Measurements from ENCODE around the gene C1RL.
"Not testable (repeated sequence)": the region's sequence is repeated elsewhere in the genome, so short reads cannot be mapped to it uniquely, and the experiment has no call there.

Gene C1RL

GRCh38 chr12:7059780-7060179, 49.2 kb downstream of the C1RL start:
- no peak overlapping the region for H3K4me3 Mint-ChIP-seq
- ATAC-seq (replicated peaks; ENCODE audit: extremely low read depth, poor library complexity, severe bottlenecking) (no peak), DNase-seq (ENCODE audit: low spot score in 2 of 2) (no peak)
- no peak overlapping the region for H3K27ac Mint-ChIP-seq (ENCODE audit: low read depth)
- H3K9me3 Mint-ChIP-seq = no peaks in the 10 kb centered on the region
- H3K27me3 Mint-ChIP-seq = peaks cover 69% of the 10 kb centered on the region
- H3K36me3 Mint-ChIP-seq (ENCODE audit: insufficient read depth) = no peaks in the 10 kb centered on the region
- H3K4me1 Mint-ChIP-seq = no peaks in the 10 kb centered on the region

- Mint-ChIP-seq H3K27me3 (peaks cover 78% of the 10 kb centered on the region), H3K4me3 (no peak overlapping the region), H3K4me1 (no peaks in the 10 kb centered on the region), H3K36me3 (ENCODE audit: insufficient read depth) (no peaks in the 10 kb centered on the region), H3K27ac (ENCODE audit: low read depth) (no peak overlapping the region), H3K9me3 (no peaks in the 10 kb centered on the region)
- DNase-seq (ENCODE audit: low spot score in 2 of 2) (no peak), ATAC-seq (replicated peaks; ENCODE audit: extremely low read depth, poor library complexity, severe bottlenecking) (no peak)
These were observed 50.1 kb downstream of the C1RL start for GRCh38 chr12:7058850-7059395.

GRCh38 chr12:7058163-7058845, 50.7 kb downstream of the C1RL start:
- ATAC-seq (replicated peaks; ENCODE audit: extremely low read depth, poor library complexity, severe bottlenecking) = no peak
- Mint-ChIP-seq H3K4me1 (no peaks in the 10 kb centered on the region), H3K36me3 (ENCODE audit: insufficient read depth) (no peaks in the 10 kb centered on the region), H3K27ac (ENCODE audit: low read depth) (no peak overlapping the region), H3K9me3 (no peaks in the 10 kb centered on the region), H3K4me3 (no peak overlapping the region), H3K27me3 (peaks cover 84% of the 10 kb centered on the region)
- no peak for DNase-seq (ENCODE audit: low spot score in 2 of 2)

GRCh38 chr12:7055736-7056135, 53.3 kb downstream of the C1RL start:
- ATAC-seq (replicated peaks; ENCODE audit: extremely low read depth, poor library complexity, severe bottlenecking); H3K9me3 Mint-ChIP-seq; H3K27ac Mint-ChIP-seq (ENCODE audit: low read depth); DNase-seq (ENCODE audit: low spot score in 2 of 2); H3K4me3 Mint-ChIP-seq; H3K4me1 Mint-ChIP-seq; H3K36me3 Mint-ChIP-seq (ENCODE audit: insufficient read depth): not testable (repeated sequence)
- peaks cover 80% of the 10 kb centered on the region for H3K27me3 Mint-ChIP-seq

- H3K36me3 Mint-ChIP-seq (ENCODE audit: insufficient read depth) = no peaks in the 10 kb centered on the region
- no peak for DNase-seq (ENCODE audit: low spot score in 2 of 2)
- H3K27me3 Mint-ChIP-seq = peaks cover 72% of the 10 kb centered on the region
- no peaks in the 10 kb centered on the region for H3K9me3 Mint-ChIP-seq
- no peaks in the 10 kb centered on the region for H3K4me1 Mint-ChIP-seq
- H3K27ac Mint-ChIP-seq (ENCODE audit: low read depth) = no peak overlapping the region
- no peak overlapping the region for H3K4me3 Mint-ChIP-seq
- no peak for ATAC-seq (replicated peaks; ENCODE audit: extremely low read depth, poor library complexity, severe bottlenecking)
These were observed 54.1 kb downstream of the C1RL start for GRCh38 chr12:7054925-7055324.

GRCh38 chr12:7049973-7050372, 59.0 kb downstream of the C1RL start:
- not testable (repeated sequence) for DNase-seq (ENCODE audit: low spot score in 2 of 2); ATAC-seq (replicated peaks; ENCODE audit: extremely low read depth, poor library complexity, severe bottlenecking)
- peaks cover 23% of the 10 kb centered on the region for H3K27me3 Mint-ChIP-seq

GRCh38 chr12:7049445-7049951, 59.5 kb downstream of the C1RL start:
- H3K36me3 Mint-ChIP-seq (ENCODE audit: insufficient read depth); H3K4me3 Mint-ChIP-seq; DNase-seq (ENCODE audit: low spot score in 2 of 2); ATAC-seq (replicated peaks; ENCODE audit: extremely low read depth, poor library complexity, severe bottlenecking); H3K9me3 Mint-ChIP-seq; H3K4me1 Mint-ChIP-seq; H3K27ac Mint-ChIP-seq (ENCODE audit: low read depth): not testable (repeated sequence)
- H3K27me3 Mint-ChIP-seq = peaks cover 19% of the 10 kb centered on the region

More at GRCh38 chr12:7049973-7050372, 59.0 kb downstream of the C1RL start:
- H3K4me3 Mint-ChIP-seq; H3K27ac Mint-ChIP-seq (ENCODE audit: low read depth); H3K9me3 Mint-ChIP-seq; H3K36me3 Mint-ChIP-seq (ENCODE audit: insufficient read depth); H3K4me1 Mint-ChIP-seq: not testable (repeated sequence)

- Mint-ChIP-seq H3K27ac (ENCODE audit: low read depth) (no peak overlapping the region), H3K4me3 (no peak overlapping the region), H3K36me3 (ENCODE audit: insufficient read depth) (no peaks in the 10 kb centered on the region), H3K4me1 (no peaks in the 10 kb centered on the region), H3K27me3 (no peaks in the 10 kb centered on the region), H3K9me3 (no peaks in the 10 kb centered on the region)
- no peak for ATAC-seq (replicated peaks; ENCODE audit: extremely low read depth, poor library complexity, severe bottlenecking)
- no peak for DNase-seq (ENCODE audit: low spot score in 2 of 2)
These were observed 61.7 kb downstream of the C1RL start for GRCh38 chr12:7047306-7047705.

GRCh38 chr12:7046383-7047105, 62.5 kb downstream of the C1RL start:
- H3K36me3 Mint-ChIP-seq (ENCODE audit: insufficient read depth) = no peaks in the 10 kb centered on the region
- H3K27me3 Mint-ChIP-seq = no peaks in the 10 kb centered on the region
- H3K4me1 Mint-ChIP-seq = no peaks in the 10 kb centered on the region
- H3K4me3 Mint-ChIP-seq = no peak overlapping the region
- DNase-seq (ENCODE audit: low spot score in 2 of 2) (no peak), ATAC-seq (replicated peaks; ENCODE audit: extremely low read depth, poor library complexity, severe bottlenecking) (no peak)
- H3K9me3 Mint-ChIP-seq = no peaks in the 10 kb centered on the region
- no peak overlapping the region for H3K27ac Mint-ChIP-seq (ENCODE audit: low read depth)

- Mint-ChIP-seq H3K27me3 (no peaks in the 10 kb centered on the region), H3K27ac (ENCODE audit: low read depth) (no peak overlapping the region), H3K9me3 (no peaks in the 10 kb centered on the region), H3K36me3 (ENCODE audit: insufficient read depth) (no peaks in the 10 kb centered on the region), H3K4me3 (no peak overlapping the region), H3K4me1 (no peaks in the 10 kb centered on the region)
- DNase-seq (ENCODE audit: low spot score in 2 of 2) (no peak), ATAC-seq (replicated peaks; ENCODE audit: extremely low read depth, poor library complexity, severe bottlenecking) (no peak)
These were observed 63.1 kb downstream of the C1RL start for GRCh38 chr12:7045913-7046312.
